Naive B cell (primary cell): ENCODE results near the gene MRPL23. TPM values are rescaled to one million over a fixed set of nuclear protein-coding genes. Genes with fewer than 3 reads are reported as not detected.
A peak's percentile ranks its signal among the peaks of the same experiment; 100 is the strongest.

ENCODE experiments used
- ATAC-seq, 2 donors: fragments of 150-1000 bp; cut with Tn5 transposase; 2 replicates each; pipeline ENCODE4 v1.10.0; 2021; ENCODE audit warnings: low read depth in 2 of 2, mild to moderate bottlenecking in 2 of 2, moderate library complexity in 2 of 2
- DNase-seq: peaks from one replicate; pipeline ENCODE4 v3.0.0; 2022
- H3K27ac Mint-ChIP-seq, 6 donors: one replicate each; pipeline ENCODE4 v1.8.0; 2020 to 2022; ENCODE audit warnings: mild to moderate bottlenecking in 6 of 6, mixed read lengths in 6 of 6, moderate library complexity in 5 of 6, inconsistent platforms in 2 of 6
- H3K27me3 Mint-ChIP-seq, 3 donors: one replicate each; pipeline ENCODE4 v1.8.0; 2021 to 2022; ENCODE audit warnings: mixed read lengths in 3 of 3, mild to moderate bottlenecking in 1 of 3
- H3K36me3 Mint-ChIP-seq, 2 donors: one replicate each; pipeline ENCODE4 v1.8.0; 2020 to 2022; ENCODE audit warnings: mixed read lengths in 2 of 2, inconsistent platforms in 1 of 2, mild to moderate bottlenecking in 1 of 2
- H3K4me1 Mint-ChIP-seq, 3 donors: one replicate each; pipeline ENCODE4 v1.8.0; 2020 to 2022; ENCODE audit warnings: mixed read lengths in 3 of 3, inconsistent platforms in 1 of 3, mild to moderate bottlenecking in 1 of 3, moderate library complexity in 1 of 3
- H3K4me3 Mint-ChIP-seq, 8 donors: one replicate each; pipeline ENCODE4 v1.8.0; 2020 to 2022; ENCODE audit warnings: mild to moderate bottlenecking in 8 of 8, mixed read lengths in 8 of 8, moderate library complexity in 8 of 8, inconsistent platforms in 2 of 8
- H3K9me3 Mint-ChIP-seq, 7 donors: one replicate each; pipeline ENCODE4 v1.8.0; 2020 to 2022; ENCODE audit warnings: mixed read lengths in 7 of 7, mild to moderate bottlenecking in 5 of 7, inconsistent platforms in 2 of 7, moderate library complexity in 1 of 7
- polyA plus RNA-seq, 6 donors: library from polyadenylated mRNA; unstranded; fragments of 300-500 nt; fragmentation: Illumina TruSeq; gene quantifications; one replicate each; pipeline ENCODE4 v1.2.3, GENCODE V29; 2021; ENCODE audit warnings: low read depth in 6 of 6

Gene MRPL23
- polyA plus RNA-seq, 6 donors from 2014 or later: 14.0 to 62.7 (median 34.9) TPM

DNA sequence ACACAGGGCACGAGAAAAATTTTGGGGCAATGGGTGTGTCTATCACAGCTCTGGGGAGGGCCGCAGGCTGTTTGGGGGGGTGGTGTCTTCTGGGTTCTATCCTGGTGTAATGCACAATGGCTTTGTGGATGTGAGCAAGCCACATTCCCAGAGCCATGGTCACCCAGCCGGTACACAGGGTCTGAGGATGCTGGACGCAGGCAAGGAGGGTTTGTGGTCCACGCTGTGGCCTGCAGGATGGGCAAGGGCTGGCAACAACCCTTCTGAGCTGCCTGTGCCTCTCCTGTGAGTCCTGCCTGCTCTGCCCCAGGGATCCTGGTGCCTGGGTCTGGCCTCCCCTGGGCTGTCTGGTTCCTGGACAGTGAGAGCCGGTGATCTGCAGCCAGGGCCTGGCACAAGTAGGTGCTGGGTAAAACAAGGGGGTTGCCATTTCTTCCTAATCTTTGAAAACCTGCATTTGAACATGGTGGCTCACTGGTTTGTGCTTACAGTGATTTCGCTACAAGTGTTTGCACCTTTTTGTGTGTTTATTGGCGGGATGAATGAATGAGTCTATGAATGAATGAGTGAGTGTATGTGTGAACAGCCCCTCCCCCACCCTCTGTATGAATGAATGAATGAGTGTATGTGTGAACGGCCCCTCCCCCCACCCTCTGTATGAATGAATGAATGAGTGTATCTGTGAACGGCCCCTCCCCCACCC lies 4.4 kb upstream of the MRPL23 start:
- peaks cover 2 to 11% (median 8%) of the 10 kb centered on the region in 3 donors for H3K4me1 Mint-ChIP-seq
- no peak for ATAC-seq
- H3K36me3 Mint-ChIP-seq: no peaks in the 10 kb centered on the region
- H3K4me3 Mint-ChIP-seq: no peak overlapping the region
- no peak for DNase-seq
- H3K27me3 Mint-ChIP-seq: peaks cover 0 to 8% (median 4%) of the 10 kb centered on the region in 3 donors
- H3K27ac Mint-ChIP-seq: no peak overlapping the region
- H3K9me3 Mint-ChIP-seq: no peaks in the 10 kb centered on the region

DNA sequence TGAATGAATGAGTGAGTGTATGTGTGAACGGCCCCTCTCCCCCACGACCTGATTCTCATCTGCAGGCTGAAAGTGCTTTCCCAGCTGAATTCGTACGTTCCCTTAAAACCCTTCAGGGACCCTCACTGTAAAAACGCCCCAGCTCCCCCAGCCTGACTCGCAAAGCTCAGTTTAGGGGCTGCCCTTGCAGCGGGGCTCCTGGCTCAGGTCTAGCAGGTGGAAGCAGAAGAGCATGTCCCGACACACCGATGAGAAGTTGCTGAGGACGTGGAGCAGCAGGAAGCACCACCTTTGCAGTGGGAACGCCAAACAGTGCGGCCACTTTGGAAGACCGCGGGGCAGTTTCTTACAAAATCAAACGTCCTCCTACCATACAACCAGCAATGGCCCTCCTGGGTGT lies 3.6 kb upstream of the MRPL23 start:
- no peak for DNase-seq
- Mint-ChIP-seq H3K27ac (no peak overlapping the region), H3K4me3 (peak overlapping the region in 1 of 8 donors; percentile 76), H3K36me3 (no peaks in the 10 kb centered on the region), H3K4me1 (peaks cover 2 to 11% (median 8%) of the 10 kb centered on the region in 3 donors), H3K27me3 (peaks cover 0 to 7% (median 4%) of the 10 kb centered on the region in 3 donors), H3K9me3 (no peaks in the 10 kb centered on the region)
- ATAC-seq: no peak

DNA sequence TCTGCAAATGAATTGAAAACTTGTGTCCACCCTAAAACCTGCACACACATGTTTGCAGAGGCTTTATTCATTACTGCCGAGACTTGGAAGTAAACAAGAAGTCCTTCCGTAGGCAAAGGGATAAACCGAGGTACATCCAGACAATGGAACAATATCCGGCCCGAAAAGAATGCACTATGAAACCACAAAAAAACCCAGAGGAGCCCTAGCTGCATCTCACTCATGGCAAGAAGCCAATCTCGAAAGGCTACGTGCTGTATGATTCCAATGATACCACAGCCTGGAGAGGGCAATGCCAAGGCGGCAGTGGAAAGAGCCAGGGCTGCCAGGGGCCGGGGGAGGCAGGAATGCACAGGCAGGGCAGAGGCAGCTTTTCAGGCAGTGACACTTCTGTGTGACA lies 3.2 kb upstream of the MRPL23 start:
- Mint-ChIP-seq H3K27me3 (peaks cover 0 to 4% (median 3%) of the 10 kb centered on the region in 3 donors), H3K4me3 (peak overlapping the region in 3 of 8 donors; percentile 5 to 76 (median 26)), H3K27ac (no peak overlapping the region), H3K9me3 (no peaks in the 10 kb centered on the region), H3K36me3 (no peaks in the 10 kb centered on the region), H3K4me1 (peaks cover 2 to 10% (median 8%) of the 10 kb centered on the region in 3 donors)
- no peak for ATAC-seq
- DNase-seq: no peak

DNA sequence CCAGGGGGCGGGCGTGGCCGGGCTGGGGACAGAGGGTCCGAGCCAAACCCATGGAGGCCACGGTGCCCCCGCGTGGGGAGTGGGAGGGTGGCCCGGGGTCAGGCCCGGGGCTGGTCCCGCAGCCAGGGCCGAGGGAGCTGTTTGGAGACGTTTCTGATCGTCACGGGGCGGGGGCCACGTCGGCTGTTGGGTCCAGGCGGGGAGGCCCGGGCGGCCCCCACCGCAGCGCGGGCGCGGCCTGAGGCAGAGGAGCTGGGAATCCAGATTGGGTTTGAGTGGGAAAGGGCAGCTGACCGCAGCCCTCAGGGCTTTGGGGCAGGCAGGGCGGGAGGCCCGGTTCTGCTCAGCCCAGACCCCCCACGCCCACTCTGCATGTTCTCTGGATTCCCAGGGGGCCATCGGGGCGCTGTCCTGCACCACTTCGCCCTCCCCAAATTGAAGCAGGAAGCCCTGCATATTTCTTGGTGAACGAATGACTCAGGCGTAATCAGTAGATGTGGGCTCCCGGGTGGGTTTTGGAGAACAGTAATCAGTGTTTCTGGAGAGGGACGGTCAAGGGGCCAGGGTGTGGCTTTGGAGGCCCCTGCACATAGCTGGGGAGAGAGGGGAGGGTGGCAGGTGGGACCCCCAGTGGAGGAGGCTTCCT lies 583 bp downstream of the MRPL23 start:
- Mint-ChIP-seq H3K4me1 (no peaks in the 10 kb centered on the region), H3K27me3 (no peaks in the 10 kb centered on the region), H3K4me3 (no peak overlapping the region), H3K36me3 (no peaks in the 10 kb centered on the region), H3K9me3 (no peaks in the 10 kb centered on the region), H3K27ac (no peak overlapping the region)
- no peak for DNase-seq
- ATAC-seq: peak; percentile 13 to 24

DNA sequence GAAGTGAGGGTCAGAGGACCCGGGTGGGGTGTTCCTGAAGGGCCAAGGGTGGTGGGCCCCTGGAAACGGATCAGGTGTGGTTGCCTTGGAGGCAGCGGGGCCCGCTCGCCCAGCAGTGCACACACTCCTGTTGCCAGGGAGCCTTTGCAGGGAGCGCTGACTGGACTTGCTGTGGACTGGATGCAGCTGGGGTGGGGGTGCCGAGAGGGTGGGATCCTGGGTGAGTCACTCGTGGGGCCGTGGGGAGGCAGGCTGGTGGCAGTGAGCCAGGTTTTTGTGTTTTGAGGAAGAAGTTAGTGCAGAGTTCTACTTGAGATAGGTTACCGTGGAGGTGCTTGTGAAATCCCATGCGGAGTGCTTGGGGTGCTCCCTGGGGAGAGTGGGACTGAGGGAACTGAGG lies 1.3 kb downstream of the MRPL23 start:
- Mint-ChIP-seq H3K27ac (no peak overlapping the region), H3K27me3 (no peaks in the 10 kb centered on the region), H3K36me3 (no peaks in the 10 kb centered on the region), H3K4me3 (no peak overlapping the region), H3K4me1 (no peaks in the 10 kb centered on the region), H3K9me3 (no peaks in the 10 kb centered on the region)
- ATAC-seq (no peak), DNase-seq (no peak)

DNA sequence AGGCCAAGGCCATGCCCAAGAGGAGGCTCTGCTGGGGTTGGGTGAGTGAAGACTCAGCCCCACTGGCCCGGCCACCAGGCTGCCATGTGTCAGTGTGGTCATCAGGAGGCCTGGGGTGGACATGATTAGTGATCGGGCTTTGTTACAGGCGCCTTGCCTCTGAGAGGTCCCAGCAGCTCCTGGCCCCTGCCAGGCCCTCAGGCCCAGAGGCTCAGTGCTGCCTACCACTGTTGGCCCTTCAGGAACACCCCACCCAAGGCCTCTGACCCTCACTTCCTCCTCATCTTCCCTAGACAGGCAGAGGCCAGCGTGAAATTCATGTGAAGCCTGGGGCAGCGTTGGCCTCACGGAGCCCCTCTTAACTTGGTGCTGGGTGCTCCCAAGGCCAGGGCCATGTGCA lies 2.2 kb downstream of the MRPL23 start:
- no peaks in the 10 kb centered on the region for H3K27me3 Mint-ChIP-seq
- no peak for DNase-seq

DNA sequence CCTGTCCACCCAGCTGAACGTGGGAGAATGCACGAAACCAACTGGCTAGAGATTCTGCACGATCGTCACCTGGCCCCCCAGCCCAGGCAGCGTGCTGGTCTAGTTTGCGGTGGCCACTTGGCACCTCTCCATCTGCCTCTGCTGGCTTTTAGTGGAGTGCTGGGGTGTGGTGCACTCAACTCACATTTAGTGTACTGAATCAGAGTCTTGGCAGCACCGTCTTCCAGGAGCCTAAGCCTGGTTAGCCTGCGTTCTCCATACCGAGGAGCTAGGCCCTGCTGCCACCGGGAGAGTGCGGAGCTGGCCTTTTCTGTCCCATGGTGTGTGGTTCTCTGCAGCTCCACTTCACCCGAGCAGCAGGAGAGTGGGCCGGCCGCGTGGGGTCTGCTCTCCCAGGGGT lies 2.8 kb downstream of the MRPL23 start:
- Mint-ChIP-seq H3K9me3 (no peaks in the 10 kb centered on the region), H3K4me1 (no peaks in the 10 kb centered on the region), H3K27ac (no peak overlapping the region), H3K4me3 (no peak overlapping the region), H3K36me3 (no peaks in the 10 kb centered on the region), H3K27me3 (no peaks in the 10 kb centered on the region)
- ATAC-seq: no peak
- DNase-seq: no peak

More for the DNA sequence above, 2.2 kb downstream of the MRPL23 start:
- H3K27ac Mint-ChIP-seq: no peak overlapping the region
- no peaks in the 10 kb centered on the region for H3K36me3 Mint-ChIP-seq
- no peak overlapping the region for H3K4me3 Mint-ChIP-seq
- H3K9me3 Mint-ChIP-seq: no peaks in the 10 kb centered on the region
- ATAC-seq: no peak
- H3K4me1 Mint-ChIP-seq: no peaks in the 10 kb centered on the region

DNA sequence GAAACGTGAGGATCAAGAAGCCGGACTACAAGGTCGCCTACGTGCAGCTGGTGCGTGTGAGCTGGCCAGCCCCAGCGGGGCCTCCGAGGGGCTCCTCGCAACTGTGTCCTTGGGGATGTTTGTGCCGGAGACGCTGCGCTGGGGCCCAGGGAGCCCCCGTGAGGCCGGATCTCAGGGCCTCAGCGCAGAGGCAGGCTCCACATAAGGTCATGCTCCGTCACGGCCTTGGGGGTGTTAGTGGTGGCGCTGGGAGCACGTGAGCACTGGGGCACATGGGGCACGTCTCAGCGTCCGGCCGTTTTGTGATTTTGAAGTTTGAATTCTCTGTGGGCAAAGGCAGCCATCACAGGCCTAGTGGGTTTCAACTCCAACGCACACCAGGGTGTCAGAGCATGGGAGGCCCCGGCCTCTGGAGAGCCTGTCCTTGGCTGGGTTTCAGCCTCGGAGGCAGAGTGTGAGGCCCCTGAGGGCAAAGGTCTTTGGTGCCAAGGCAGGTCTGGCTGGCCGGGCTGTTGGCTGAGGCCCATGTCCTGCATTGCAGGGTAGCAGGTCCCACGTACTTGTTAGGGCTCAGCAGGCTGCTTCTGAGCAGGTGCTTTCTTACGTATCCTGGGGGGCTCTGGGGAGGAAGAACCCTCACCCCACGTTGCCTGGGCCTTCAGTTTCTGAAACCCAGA lies 5.8 kb downstream of the MRPL23 start:
- no peak for ATAC-seq
- no peak overlapping the region for H3K27ac Mint-ChIP-seq
- H3K9me3 Mint-ChIP-seq: no peaks in the 10 kb centered on the region

DNA sequence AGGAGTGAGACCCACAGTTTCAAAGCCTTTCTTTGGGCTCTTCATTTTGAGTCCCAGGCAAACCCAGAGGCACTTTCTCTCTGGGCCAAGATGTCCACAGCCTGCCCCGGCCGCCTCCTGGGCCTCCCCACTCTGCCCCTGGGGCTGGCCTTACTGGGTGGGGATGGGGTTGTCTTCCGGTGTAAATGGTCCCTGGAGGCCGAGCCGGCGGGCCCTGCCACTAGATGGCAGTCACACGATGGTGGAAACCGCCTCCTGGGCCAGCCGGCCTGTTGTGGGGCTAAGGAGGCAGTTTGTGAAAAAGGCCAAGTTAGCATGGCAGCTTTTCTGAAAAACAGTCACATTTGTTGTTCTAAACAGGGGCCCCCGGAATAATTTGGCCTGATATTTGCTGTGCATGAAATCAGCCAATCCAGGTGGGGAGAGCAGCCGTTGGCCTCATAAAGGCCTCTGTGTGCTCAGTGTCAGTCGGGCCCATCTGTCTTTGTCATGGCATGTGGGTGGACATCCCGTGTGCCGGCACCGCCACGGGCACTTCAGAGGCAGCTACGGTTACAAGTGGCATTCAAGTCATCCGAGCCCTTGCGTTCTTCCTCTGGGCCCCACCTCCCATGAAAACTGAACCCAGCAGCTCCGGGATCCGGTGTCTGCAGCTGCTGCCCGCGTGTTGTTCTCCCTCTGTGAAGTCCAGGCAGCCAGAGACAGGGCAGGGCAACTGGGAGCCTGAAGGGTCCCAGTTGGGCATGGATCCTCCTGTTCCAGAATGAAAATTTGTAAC lies 6.5 kb downstream of the MRPL23 start:
- Mint-ChIP-seq H3K27me3 (no peaks in the 10 kb centered on the region), H3K36me3 (no peaks in the 10 kb centered on the region)

More for the DNA sequence above, 5.8 kb downstream of the MRPL23 start:
- DNase-seq: no peak
- no peaks in the 10 kb centered on the region for H3K27me3 Mint-ChIP-seq
- no peak overlapping the region for H3K4me3 Mint-ChIP-seq
- H3K36me3 Mint-ChIP-seq: no peaks in the 10 kb centered on the region
- no peaks in the 10 kb centered on the region for H3K4me1 Mint-ChIP-seq

DNA sequence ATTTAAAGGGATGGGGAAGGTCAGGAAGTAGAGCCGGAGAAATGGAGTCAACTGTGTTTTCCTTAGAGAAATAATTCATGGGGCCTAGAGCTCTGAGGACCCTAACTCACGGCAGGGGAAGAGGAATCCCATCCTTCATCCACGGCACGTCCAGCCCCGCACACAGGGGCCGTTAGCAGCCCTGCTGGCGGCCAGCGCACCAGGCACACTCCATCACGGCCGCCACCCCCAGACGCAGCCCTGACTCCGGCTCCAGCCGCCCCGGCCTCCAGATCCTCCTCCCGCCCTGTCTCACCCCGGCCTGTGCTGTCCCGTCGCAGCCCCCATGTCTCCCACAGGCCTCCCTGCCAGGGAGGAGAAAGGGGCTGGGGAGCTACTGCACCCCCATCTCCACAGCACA lies 11.2 kb downstream of the MRPL23 start:
- H3K27ac Mint-ChIP-seq: no peak overlapping the region
- H3K4me3 Mint-ChIP-seq: no peak overlapping the region
- no peaks in the 10 kb centered on the region for H3K4me1 Mint-ChIP-seq
- H3K9me3 Mint-ChIP-seq: no peaks in the 10 kb centered on the region
- DNase-seq (no peak), ATAC-seq (no peak)
- H3K36me3 Mint-ChIP-seq: no peaks in the 10 kb centered on the region
- H3K27me3 Mint-ChIP-seq: no peaks in the 10 kb centered on the region

More for the DNA sequence above, 6.5 kb downstream of the MRPL23 start:
- peak; percentile 54 to 64 for ATAC-seq
- no peak overlapping the region for H3K4me3 Mint-ChIP-seq
- no peak overlapping the region for H3K27ac Mint-ChIP-seq
- H3K4me1 Mint-ChIP-seq: no peaks in the 10 kb centered on the region
- no peak for DNase-seq
- no peaks in the 10 kb centered on the region for H3K9me3 Mint-ChIP-seq

DNA sequence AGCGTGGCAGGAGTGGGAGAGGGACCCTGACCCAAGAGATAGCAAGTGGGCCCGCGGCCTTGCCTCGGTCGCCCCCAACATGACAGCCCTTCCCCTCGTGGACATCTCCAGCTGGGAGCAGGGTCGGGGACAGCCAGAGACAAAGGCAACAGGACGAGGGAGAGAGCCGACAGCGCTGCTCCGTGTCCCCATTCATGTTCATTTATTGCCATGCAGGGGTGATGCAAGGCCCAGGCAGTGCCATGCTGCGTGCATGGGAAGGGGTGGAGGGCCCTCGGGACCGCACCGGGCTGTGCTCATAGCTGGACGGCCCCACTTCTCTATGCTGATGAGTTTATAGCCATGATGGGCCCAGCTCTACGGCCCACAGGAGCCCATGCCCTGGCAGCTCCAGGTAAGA lies 12.7 kb downstream of the MRPL23 start:
- no peaks in the 10 kb centered on the region for H3K36me3 Mint-ChIP-seq
- no peak for ATAC-seq
- no peak overlapping the region for H3K27ac Mint-ChIP-seq
- H3K9me3 Mint-ChIP-seq: no peaks in the 10 kb centered on the region
- no peak overlapping the region for H3K4me3 Mint-ChIP-seq
- no peak for DNase-seq
- H3K27me3 Mint-ChIP-seq: no peaks in the 10 kb centered on the region
- H3K4me1 Mint-ChIP-seq: no peaks in the 10 kb centered on the region

DNA sequence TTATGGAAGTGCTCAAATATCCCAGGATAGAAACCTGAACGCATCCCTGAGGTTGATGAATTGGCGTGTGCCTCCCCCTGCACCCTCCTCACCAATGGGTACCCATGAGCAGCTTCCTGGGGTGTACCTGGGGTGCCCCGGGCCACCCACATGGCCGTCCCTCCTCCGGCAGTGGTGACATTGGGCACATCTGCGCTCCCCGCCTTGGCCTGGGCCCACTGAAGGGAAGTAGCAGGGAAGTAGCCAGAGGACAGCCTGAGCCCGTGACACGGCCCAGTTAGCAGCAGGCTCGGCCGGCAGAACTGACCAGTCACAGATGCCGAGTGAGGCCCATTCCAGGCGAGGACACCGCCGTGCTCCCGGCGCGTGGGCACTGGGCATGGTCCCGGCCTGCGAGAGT lies 16.7 kb downstream of the MRPL23 start:
- H3K36me3 Mint-ChIP-seq: no peaks in the 10 kb centered on the region
- no peak for ATAC-seq
- no peak overlapping the region for H3K27ac Mint-ChIP-seq
- no peaks in the 10 kb centered on the region for H3K9me3 Mint-ChIP-seq
- H3K4me1 Mint-ChIP-seq: no peaks in the 10 kb centered on the region
- DNase-seq: no peak
- H3K27me3 Mint-ChIP-seq: no peaks in the 10 kb centered on the region
- no peak overlapping the region for H3K4me3 Mint-ChIP-seq

DNA sequence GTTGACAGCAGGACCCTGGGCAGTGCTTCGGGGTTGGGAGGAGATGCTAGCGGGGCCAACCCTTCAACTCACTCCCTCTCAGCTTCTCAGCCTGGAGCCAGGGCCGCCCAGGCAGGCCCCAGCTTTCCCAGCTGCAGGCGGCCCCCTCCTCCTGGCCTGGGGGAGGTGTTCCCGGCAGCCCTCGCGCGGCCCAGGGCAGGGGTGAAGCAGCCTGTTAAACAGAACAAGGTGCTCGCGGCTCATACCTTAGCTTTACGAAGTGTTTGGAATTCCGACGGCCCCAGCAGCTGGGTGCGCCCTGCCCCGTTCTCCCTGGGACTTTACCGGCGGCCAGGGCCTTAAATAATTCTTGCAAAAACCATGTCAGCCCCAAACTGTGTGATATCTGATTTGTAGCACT lies 17.2 kb downstream of the MRPL23 start:
- Mint-ChIP-seq H3K27ac (no peak overlapping the region), H3K9me3 (no peaks in the 10 kb centered on the region), H3K36me3 (no peaks in the 10 kb centered on the region), H3K4me3 (no peak overlapping the region), H3K27me3 (no peaks in the 10 kb centered on the region), H3K4me1 (no peaks in the 10 kb centered on the region)
- ATAC-seq (no peak), DNase-seq (no peak)
